Fibroblast of lung (primary cell): ENCODE measurements around the gene HS3ST3A1. TPM values are rescaled to one million over a fixed set of nuclear protein-coding genes. Genes with fewer than 3 reads are reported as not detected.

Experiments used
- DNase-seq, 2 donors: peaks; one replicate each; pipeline versions ENCODE4 v3.0.0 to v3.0.0-alpha.2; 2010; ENCODE audit warnings: low read depth in 2 of 2
- H2AFZ ChIP-seq: 2 replicates; pipeline ENCODE4 v1.5.1; 2012; ENCODE audit warnings: low read length, control low read depth, inconsistent platforms
- H3K27ac ChIP-seq: 2 replicates; pipeline ENCODE4 v1.5.1; 2011; ENCODE audit warnings: low read length, control low read depth; ENCODE audit not compliant: insufficient read depth
- H3K27me3 ChIP-seq: 2 replicates; pipeline ENCODE4 v1.5.1; 2011; ENCODE audit warnings: mild to moderate bottlenecking, low read length; ENCODE audit not compliant: control insufficient read depth, insufficient read depth
- H3K36me3 ChIP-seq: 2 replicates; pipeline ENCODE4 v1.5.1; 2011; ENCODE audit warnings: low read length; ENCODE audit not compliant: control insufficient read depth, insufficient read depth
- H3K4me1 ChIP-seq: 2 replicates; pipeline ENCODE4 v1.5.1; 2011; ENCODE audit warnings: low read length; ENCODE audit not compliant: control insufficient read depth, insufficient read depth; ENCODE audit errors: extremely low read depth
- H3K4me2 ChIP-seq: 2 replicates; pipeline ENCODE4 v1.5.1; 2011; ENCODE audit warnings: low read length, control low read depth; ENCODE audit not compliant: insufficient read depth; ENCODE audit errors: extremely low read depth
- H3K4me3 ChIP-seq, 4 experiments: fragments of 200-600 bp in 1 of 4; sonication (generic) in 1 of 4; replicated peaks in 1 of 4; 2 replicates each; pipeline ENCODE4 v1.5.1; 2011 to 2016; ENCODE audit warnings: low read length in 4 of 4, low read depth in 3 of 4, mild to moderate bottlenecking in 3 of 4, control low read depth in 2 of 4, inconsistent platforms in 1 of 4, mixed read lengths in 1 of 4; ENCODE audit not compliant: insufficient read depth in 1 of 4; ENCODE audit errors: control extremely low read depth in 1 of 4
- H3K79me2 ChIP-seq: 2 replicates; pipeline ENCODE4 v1.5.1; 2012; ENCODE audit warnings: mild to moderate bottlenecking, low read length, inconsistent platforms; ENCODE audit not compliant: control insufficient read depth, insufficient read depth
- H3K9ac ChIP-seq: 2 replicates; pipeline ENCODE4 v1.5.1; 2011; ENCODE audit warnings: mild to moderate bottlenecking, low read length, control low read depth; ENCODE audit not compliant: insufficient read depth
- H3K9me3 ChIP-seq: 2 replicates; pipeline ENCODE4 v1.5.1; 2012; ENCODE audit warnings: low read depth, low read length; ENCODE audit not compliant: control insufficient read depth, insufficient read depth
- H4K20me1 ChIP-seq: 2 replicates; pipeline ENCODE4 v1.5.1; 2011; ENCODE audit warnings: low read length; ENCODE audit not compliant: control insufficient read depth, insufficient read depth; ENCODE audit errors: extremely low read depth
- CTCF ChIP-seq, 2 donors: IDR thresholded peaks in 1 of 2; conservative IDR thresholded peaks in 1 of 2; 1 replicate in 1 of 2; 2 replicates in 1 of 2; pipeline ENCODE4 v1.5.1; 2011 to 2012; ENCODE audit warnings: low read length in 2 of 2, control low read depth in 1 of 2, inconsistent platforms in 1 of 2, low read depth in 1 of 2, mild to moderate bottlenecking in 1 of 2
- EZH2 ChIP-seq: IDR thresholded peaks from 2 replicates; pipeline ENCODE4 v1.5.1; 2012; ENCODE audit warnings: low read length, control low read depth, mild to moderate bottlenecking; ENCODE audit errors: missing control alignments
- polyA plus RNA-seq, 2 donors: library from polyadenylated mRNA; depleted of rRNA in 1 of 2; stranded (reverse) in 1 of 2; unstranded in 1 of 2; fragments of >200 nt; gene quantifications; 2 replicates each; pipeline ENCODE4 v1.2.1, GENCODE V29; 2011 to 2012; ENCODE audit warnings: missing spikeins in 1 of 2
- total RNA-seq: library from RNA; depleted of rRNA; stranded (reverse); fragments of >200 nt; gene quantifications from 2 replicates; pipeline ENCODE4 v1.2.1, GENCODE V29; 2014

The HS3ST3A1 gene
- total and polyA plus RNA-seq, 2 donors (not counting 1 experiment from before 2014, with no cell fraction given): 2.4 to 48.7 TPM

- no peaks in the 10 kb centered on the region for H3K27me3 ChIP-seq
- peak overlapping the region; percentile 60 for H3K4me2 ChIP-seq
- H3K9me3 ChIP-seq: no peaks in the 10 kb centered on the region
- peaks cover 15% of the 10 kb centered on the region for H3K4me1 ChIP-seq
- no peaks in the 10 kb centered on the region for H4K20me1 ChIP-seq
- peaks cover 13% of the 10 kb centered on the region for H3K79me2 ChIP-seq
- H3K9ac ChIP-seq: no peak overlapping the region
- H3K4me3 ChIP-seq: peak overlapping the region in 1 of 4 experiments; percentile 26
- H2AFZ ChIP-seq: no peak overlapping the region
- H3K27ac ChIP-seq: peak overlapping the region; percentile 60
- TF ChIP-seq EZH2: no peak
- no peak for TF ChIP-seq CTCF (conservative IDR thresholded peaks at IDR 0.05 in 1 of 2, IDR thresholded peaks at IDR 0.05 in 1 of 2; ENCODE audit: low read depth in 1 of 2, low read length in 2 of 2)
- peak in 1 of 2 donors; percentile 93 for DNase-seq
- H3K36me3 ChIP-seq: no peaks in the 10 kb centered on the region
These were observed 61.2 kb downstream of the HS3ST3A1 start for GRCh38 chr17:13540546-13540945.

GRCh38 chr17:13539421-13539820, 62.3 kb downstream of the HS3ST3A1 start:
- Histone ChIP-seq H3K9ac (no peak overlapping the region), H2AFZ (no peak overlapping the region), H3K27ac (no peak overlapping the region), H3K4me2 (no peak overlapping the region), H3K36me3 (no peaks in the 10 kb centered on the region), H3K27me3 (no peaks in the 10 kb centered on the region), H3K4me1 (peaks cover 12% of the 10 kb centered on the region), H3K4me3 (no peak overlapping the region), H3K9me3 (no peaks in the 10 kb centered on the region), H3K79me2 (peaks cover 14% of the 10 kb centered on the region), H4K20me1 (no peaks in the 10 kb centered on the region)
- TF ChIP-seq CTCF (conservative IDR thresholded peaks at IDR 0.05 in 1 of 2, IDR thresholded peaks at IDR 0.05 in 1 of 2; ENCODE audit: low read depth in 1 of 2, low read length in 2 of 2) (no peak), EZH2 (no peak)
- DNase-seq: no peak

GRCh38 chr17:13538841-13539411, 62.8 kb downstream of the HS3ST3A1 start:
- peaks cover 12% of the 10 kb centered on the region for H3K4me1 ChIP-seq
- TF ChIP-seq CTCF (conservative IDR thresholded peaks at IDR 0.05 in 1 of 2, IDR thresholded peaks at IDR 0.05 in 1 of 2; ENCODE audit: low read depth in 1 of 2, low read length in 2 of 2) (no peak), EZH2 (no peak)
- H3K79me2 ChIP-seq: peaks cover 14% of the 10 kb centered on the region
- no peak overlapping the region for H3K9ac ChIP-seq
- DNase-seq: peak in 1 of 2 donors; percentile 89
- H3K4me2 ChIP-seq: no peak overlapping the region
- no peaks in the 10 kb centered on the region for H3K9me3 ChIP-seq
- no peaks in the 10 kb centered on the region for H3K27me3 ChIP-seq
- H3K27ac ChIP-seq: no peak overlapping the region
- no peaks in the 10 kb centered on the region for H3K36me3 ChIP-seq
- no peaks in the 10 kb centered on the region for H4K20me1 ChIP-seq
- no peak overlapping the region for H3K4me3 ChIP-seq
- H2AFZ ChIP-seq: no peak overlapping the region
